ENCODE results near the gene PFKP.
A peak's percentile ranks its signal among the peaks of the same experiment; 100 is the strongest.

The PFKP gene

DNA sequence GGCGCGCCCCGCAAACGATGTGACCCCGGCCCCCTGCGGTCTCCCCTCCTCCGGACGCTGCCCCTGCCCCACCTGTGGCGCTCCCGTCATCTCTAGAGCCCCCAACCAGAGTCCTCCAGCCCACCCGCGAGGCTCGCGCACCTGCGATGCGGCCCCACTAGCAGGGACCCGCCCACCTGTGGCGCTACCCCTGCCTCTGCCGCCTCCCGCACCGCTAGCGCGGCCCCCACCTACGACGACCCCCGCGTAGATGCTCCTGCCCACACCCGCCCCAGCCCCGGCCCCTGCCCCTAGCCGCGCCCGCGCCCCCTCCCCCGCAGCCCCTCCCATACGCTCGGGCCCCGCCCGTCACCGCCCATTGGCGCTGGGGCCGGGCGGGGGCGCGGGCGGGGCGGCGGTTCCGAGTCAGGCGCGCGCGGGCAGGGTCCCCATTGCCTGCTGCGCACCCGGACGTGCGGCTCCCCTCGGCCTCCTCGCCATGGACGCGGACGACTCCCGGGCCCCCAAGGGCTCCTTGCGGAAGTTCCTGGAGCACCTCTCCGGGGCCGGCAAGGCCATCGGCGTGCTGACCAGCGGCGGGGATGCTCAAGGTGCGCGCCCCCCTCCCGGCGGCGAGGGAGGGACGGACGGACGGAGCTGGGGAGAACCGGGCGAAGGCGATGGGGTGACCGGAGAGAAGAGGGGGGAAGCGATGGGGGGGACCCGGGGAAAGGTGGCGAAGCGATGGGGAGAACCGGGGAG, at the start of gene PFKP:
PFKP (plus strand) TSS at position 431 of the 741 bp plus-strand sequence; CDS start at position 479, 48 bp downstream.
- peak; percentile 72 to 77 for DNase-seq

DNA sequence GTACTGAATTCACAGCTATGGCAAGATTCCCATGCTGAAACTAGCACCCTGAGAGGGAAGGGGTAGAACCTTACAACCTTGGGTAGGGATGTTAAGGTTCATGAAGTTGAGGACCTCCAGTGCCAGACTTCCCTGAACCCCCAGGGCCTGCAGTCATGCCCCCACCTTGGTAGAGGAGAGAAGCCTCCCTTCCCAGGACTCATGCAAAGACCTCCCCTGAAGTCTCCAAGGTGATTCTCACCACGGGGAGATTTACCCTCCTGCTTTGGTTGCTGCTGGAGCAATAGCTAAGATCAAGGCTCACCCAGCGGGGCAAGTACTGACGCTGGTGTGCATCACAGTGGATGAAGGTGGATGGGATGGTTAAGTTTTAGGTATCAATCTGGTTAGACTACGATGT, 49.1 kb upstream of the PFKP start:
- DNase-seq, result no peak

DNA sequence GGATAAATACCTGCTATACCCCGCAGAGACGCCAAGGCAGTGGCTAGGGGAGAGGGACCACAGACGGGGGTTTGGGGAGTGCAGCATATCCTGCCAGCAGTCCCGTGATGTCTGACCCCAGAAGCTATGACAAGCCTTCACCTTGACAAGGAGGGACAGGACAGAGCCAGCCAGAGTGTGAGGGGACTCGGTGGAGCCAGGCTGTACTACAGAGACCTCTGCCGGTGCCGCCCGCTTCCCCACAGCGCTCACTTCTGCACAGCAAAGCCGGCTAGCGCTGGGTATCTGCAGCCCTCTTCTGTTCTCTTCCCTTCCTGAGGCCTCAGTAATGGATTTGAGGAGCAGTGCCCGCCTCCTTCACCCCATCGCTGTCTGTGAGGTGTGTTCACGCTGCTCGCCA, 47.0 kb upstream of the PFKP start:
- DNase-seq, result no peak

DNA sequence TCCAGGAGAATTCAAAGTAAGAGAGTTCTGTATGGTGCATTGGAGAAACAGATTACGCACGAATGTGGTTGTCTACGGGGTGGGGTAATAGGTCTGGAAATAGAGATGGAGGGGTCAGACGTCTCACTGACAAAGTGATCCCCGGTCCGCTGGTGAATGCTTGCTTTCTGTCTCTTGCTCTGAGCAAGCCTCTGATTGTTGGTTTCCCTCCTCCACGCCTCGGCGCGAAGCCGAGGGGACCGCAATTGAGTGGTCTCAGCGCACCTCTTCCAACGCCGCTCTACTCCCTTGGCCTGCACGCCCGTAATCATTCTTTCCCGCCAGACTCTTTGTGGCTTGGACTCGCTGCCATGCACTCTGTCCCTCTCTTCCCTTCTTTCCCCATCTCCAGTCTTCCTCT, 46.5 kb upstream of the PFKP start:
- no peak for DNase-seq

DNA sequence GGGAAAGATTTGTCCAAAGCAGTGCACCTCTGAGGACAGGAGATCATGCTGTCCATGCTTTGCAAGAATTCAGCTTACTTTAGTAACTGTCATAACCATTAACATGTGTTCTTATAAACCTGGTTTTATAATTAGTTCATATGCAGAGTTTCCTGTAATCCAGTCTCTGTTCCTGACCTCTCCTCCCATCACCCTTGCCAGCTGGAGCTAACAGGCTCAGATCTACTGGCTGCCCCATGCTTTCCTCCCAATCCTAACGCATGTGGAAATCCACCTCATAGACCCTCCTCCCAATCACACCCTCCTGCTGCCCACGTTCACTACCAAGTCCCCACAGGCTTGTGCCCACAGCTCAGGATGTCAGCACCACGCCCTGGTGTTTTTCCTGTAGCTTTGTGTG, 45.3 kb upstream of the PFKP start:
- no peak for DNase-seq

DNA sequence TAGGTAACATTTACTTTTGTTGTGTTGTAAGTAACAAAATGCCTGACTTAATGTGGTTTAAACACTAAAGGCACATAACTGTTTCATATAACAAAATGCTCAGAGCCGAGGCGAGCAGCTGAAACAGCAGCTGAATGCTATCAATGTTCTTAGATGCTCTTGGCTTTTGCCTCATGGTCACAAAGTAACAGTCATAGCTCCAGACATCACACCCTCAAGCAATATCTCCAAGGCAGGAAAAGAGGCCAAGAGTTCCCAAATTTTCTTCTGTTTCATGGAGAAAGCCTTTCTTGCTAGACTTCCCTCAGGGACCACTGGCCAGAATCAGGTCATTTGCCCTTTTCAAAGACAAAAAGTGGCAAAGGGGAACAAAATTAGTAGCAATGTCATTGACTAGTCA, 43.5 kb upstream of the PFKP start:
- DNase-seq, result no peak

DNA sequence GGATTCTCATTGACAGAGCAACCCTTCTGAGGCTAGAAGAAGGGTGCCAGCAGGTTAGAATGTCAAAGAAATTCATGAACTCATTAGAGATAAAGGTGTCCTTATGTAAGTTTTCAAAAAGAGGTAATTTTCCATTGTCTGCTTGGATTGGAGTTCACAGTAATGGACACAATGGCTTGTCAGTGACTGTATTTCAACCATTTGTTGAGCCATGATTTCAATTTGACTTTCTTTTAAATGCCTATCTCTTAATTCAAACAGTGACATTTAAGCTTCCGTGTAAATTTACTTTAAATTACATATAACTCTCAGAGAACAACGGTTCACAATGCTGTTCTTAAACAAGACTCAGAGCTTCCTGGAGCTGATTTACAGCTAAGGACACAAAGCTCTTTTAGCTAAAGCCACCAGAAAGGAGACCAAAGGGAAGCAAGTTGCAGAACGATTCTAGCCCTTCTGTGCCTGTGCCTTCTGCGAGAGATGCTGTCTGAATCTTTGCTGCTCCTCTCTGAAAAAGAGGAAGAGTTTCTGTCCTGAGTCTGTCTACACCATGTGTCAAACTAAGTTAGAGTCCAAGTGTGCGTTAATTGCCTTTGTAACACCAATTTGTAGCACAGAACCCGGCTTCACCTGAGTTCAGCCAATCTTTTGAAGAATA, 42.2 kb upstream of the PFKP start:
- DNase-seq, result no peak

DNA sequence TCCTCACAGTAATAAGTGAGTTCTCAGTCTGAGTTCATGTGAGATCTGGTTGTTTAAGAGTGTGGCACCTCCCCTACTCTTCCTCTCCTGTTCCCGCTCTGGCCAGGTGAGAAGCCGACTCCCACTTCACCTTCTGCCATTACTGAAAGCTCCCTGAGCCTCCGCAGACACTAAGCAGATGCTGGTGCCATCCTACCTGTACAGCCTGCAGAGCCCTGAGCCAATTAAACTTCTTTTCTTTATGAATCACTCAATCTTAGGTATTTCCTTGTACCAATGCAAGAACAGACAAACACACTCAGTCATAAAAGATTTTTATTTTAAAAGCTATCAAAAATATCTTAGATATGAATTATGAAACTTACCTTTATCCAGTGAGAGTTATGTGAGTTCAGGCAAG, 39.5 kb upstream of the PFKP start:
- DNase-seq, result no peak

DNA sequence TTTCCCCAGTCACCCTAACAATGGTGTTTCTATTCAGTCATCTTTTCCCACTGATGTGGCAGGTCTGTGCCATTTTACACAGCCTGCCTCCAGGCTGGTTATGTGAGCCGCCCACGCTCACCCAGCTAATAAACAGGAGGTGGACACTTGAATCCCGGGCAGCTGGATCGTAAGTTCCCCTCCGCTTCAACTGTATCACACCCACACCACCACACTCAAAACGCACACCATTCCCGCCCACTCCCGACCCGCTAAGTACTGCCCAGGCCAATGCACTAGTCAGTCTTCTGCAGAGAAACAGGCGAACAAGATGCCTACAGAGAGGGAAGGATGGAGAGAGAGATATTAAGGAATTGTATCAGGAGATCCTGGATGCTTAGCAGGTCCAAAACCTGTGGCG, 38.9 kb upstream of the PFKP start:
- no peak for DNase-seq

DNA sequence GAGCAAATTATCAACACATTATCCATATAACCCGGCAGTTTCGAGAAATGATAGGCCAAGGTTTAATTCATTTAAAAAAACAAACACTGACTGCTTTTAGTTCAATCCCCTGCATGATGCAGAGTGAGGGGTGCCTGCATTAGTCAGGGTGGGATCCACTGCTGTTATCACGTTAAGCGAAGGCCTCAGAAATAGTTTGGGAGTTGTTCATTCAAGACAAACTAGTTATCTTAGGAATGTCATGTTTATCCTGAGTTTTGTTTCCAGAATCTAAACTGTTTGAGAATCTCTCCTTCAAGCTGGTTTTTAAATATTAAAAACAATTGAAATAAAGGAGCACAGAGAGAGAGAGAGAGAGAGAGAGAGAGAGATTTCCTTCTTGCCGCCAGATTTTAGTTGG, 36.6 kb upstream of the PFKP start:
- DNase-seq, result no peak

DNA sequence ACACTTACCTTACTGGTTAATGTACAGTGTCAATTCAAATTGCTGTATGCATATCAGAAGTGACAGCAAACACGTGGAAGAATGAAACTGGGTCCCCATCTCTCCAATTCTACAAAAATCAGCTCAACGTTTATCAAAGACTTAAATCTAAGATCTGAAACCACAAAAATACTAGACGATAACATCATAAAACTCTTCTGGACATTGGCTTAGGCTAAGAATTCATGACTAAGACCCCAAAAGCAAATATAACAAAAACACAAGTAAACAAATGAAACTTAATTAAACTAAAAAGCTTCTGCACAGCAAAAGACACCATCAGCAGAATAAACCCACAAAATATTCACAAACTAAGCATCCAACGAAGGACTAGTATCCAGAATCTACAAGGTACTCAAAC, 35.9 kb upstream of the PFKP start:
- no peak for DNase-seq

DNA sequence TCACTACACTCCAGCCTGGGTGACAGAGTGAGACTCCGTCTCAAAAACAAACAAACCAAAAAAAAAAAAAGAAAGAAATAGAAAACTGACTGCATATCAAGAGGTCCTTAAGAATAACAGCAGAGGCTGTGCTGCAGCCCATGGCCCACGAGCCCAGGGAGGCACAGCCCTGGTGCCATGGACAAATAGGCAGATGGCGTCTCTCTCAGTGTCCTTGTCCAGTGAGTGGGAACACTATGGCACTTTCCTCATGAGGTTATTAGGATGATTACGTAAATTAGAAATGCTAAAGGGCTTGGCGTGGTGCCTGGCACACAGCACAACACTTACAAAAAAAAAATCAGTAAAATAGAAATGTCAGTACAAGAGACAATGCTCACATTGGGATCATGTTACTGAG, 33.4 kb upstream of the PFKP start:
- DNase-seq, result no peak

DNA sequence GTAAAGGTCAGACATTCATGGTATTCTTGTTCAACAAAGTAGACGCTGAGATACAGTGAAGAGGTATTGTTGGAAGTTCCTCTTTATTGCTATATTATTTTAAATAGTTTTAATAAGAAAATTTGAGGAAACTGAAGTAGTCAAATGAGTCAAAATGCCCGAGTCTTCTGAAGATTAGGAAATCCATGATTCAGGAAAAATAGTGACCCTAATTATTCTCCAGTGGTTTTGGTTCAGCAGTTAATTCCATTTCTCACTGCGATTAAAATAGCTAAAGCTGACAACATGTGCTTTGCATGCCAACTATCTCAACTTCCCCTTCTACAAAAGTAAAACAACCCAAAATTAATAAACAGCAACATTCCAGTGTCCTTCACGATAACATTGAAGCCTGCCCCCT, 32.7 kb upstream of the PFKP start:
- DNase-seq, result no peak

DNA sequence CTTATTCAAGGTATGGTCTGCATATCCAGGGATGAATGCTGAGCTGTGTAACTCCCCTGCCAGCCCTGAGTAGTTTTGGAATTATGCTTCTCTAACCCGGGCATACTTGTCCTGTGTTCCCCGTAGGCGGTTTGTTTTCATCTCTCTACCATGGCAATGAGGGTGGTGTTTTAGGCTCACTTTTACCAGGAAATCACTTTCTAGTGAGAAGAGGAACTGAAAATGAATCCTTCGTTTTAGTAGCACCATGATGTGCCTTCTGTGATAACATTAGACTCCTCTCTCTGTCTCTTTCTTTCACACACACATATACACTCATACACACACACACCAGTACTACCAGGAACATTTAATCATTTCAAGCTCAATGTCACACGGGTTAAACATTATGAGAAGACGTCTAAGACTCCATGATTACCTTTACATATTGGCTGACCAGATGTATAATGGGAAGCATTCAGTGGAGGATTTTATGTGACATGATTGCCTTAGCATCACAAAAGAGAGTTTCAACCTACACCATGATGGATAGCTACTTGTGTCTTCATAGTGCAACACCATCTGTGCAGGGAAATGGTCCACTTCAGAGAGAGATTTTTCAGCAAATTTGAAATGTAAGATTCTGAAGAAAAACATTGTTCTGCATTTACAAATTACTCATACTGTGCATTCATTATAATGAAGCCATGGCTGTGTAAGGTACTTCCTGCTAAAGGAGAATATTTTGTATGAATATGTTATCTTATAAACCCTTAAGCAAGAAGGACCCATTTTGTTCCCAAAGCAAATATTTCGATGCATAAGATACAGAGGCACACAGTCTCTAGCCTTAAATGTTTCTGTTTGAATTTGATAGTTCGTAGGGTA, 31.0 kb upstream of the PFKP start:
- no peak for DNase-seq

DNA sequence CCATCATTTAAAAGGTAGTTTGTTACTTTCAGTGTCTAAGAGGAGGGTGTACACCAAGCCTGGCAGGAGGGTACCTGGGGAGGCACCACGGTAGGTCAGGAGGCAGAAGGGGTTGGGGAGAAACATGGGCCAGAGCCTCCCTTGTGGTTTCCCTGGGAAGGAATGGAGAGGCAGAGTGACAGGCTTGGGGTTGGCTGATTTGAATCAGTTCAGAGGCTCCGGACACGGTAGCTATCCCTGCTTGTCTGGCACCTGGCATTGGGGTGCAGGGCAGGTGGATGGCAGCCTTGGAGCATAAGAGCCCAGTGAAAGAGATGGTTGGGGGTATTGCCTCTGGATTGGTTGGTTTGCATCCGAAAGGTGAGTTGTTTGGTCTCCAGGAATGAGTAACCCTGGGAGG, 30.2 kb upstream of the PFKP start:
- no peak for DNase-seq

DNA sequence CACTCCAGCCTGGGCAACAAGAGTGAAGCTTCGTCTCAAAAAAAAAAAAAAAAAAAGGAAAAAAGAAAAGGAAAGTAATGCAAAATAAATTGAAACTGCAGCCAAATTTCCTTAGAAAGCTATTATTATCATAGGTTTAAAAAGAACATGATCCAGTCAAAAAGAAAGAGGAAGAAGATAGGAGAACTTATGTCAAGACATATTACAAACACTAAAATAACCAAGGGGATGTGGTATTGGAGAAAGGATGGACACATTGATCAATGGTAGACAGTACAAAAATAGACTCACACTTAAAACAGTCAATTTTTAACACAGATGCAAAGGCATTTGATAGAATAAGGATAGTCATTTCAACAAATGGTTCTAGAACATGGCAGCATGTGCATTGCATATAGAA, 27.3 kb upstream of the PFKP start:
- no peak for DNase-seq

DNA sequence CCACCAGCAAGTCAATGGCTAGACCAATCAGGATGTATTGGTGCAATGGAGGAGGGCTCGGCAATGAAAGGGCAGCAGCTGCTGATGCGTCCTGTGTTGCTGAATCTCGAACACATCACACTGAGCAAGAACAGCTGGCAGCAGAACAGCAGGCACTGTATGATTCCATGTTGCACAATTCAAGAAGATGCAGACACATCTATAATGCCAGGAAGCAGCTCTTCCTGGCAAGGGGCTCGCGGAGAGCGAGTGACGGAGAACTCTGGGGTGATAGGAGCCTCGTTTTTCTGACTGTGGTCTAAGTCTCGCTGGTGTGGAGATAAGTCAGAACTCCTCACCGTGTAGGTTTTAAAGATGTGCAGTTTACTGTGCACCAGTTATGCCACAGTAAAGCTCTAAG, 24.8 kb upstream of the PFKP start:
- DNase-seq, result no peak

DNA sequence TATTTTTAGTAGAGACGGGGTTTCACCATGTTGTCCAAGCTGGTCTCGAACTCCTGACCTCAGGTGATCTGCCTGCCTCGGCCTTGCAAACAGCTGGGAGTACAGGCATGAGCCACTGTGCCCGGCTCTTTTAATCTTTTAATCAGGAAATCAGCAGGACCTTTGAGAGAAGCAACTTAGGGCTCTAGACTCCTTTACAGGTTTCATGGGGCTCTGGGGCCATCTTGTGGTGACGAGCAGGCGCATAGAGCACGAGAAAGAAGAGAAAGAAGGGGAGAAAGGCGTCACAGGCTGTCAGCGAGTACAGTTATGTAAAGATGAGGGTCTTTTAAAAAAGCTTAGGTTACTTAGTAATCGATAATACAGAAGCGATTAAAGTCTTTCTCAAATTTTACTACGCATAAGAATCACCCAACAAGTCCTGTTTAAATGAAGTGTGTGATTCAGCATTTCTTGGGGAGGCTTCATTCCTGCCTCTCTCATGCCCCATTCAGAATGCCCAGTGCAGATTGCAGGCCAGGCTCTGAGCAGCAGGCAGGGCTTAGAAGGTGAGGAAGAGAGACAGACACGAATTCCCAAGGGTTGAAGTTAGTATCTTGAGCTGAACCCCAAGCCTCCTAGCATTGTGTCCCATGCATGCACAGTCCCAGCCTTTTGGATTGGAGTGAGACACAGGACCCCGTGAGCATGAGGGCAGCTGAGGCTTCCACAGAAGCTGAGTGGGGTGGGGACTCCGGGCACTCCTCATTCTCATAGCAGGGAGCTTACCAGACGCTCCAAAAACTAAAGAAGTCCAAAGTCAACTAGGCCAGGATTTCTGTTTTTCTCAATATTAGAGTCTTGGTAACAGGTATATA, 23.6 kb upstream of the PFKP start:
- DNase-seq, result peak; percentile 35 to 45

DNA sequence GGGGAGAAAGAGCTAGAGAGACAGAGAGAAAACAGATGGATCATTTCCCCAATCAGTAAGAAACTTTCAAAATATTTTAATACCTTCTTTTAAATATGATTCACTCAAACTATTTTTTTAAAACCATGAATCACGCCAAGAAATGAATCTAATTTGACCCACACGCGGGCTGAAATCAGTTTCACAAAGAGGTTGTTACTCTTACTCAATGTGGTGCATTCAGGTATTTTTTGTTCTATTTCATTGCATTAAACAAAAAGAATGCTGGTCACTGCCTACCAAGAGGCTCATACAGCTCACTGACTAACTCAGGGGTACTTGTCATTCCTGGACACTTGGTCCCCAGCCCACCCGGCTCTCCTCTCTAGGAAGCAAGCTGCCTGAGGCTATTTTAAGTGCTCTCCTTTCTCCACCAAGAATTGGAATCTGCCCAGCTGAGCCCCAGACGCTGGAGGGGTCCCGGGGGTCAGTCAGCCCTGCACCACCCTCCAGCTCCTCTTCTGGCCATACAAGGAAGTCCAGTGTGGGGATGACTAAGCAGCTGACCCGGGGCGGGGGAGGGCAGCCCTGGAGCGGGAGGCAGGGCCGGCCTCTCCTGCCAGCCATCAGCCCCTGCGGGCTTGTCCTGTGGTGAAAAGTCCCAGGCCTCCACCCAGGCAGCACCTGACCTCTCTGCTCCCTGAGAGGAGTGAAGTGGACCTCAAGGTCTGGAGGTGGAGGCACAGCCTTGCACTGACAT, 21.7 kb upstream of the PFKP start:
- no peak for DNase-seq

DNA sequence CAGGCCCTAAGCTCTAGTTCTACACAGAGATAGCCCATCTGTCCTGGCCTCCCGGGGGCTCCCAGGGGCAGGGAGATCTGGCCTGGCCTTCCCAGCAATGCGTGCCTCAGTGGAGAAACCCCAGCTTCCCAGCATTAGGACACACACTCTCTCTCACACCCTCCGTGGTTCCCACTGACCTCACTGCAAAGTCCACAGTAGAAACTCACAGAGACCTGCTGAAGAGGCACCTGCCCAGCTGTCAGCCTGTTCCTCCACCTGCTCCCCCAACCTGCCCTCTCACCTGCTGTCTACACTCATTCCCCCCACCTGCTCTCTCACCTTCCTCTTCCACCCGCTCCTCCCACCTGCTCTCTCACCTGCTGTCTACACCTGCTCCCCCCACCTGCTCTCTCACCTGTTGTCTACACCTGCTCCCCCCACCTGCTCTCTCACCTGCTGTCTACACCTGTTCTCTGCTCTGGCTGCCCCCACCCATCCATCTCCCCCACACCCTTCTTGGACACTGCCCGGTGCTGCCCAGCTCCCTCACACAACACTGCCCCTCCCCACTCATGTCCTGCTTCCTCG, 21.1 kb upstream of the PFKP start:
- no peak for DNase-seq

DNA sequence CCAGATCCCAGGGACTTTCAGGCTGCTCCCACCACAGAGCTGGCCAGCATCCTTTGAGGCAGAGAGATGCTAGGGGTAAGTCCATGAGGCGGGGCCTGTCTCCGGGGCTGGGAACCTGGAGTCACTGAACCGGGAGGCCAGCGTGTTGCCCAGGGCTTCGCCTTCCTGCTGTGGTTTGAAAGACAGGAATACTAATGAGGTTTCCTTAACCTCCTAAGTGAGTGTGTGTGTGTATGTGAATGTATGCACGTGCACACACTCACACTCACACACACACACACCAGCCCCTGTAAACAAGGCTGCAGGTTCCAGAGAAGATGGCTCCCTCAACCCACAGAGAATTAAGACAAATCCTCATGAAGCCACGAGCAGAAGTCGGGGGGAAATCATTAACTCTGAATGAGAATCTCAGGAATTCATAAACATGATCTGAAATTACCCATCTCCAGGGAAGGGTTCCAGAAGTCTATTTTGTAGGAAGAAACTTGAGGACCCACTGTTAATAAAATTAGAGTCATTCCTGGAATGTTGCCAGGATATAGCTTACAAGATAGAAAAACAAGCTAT, 20.3 kb upstream of the PFKP start:
- no peak for DNase-seq

DNA sequence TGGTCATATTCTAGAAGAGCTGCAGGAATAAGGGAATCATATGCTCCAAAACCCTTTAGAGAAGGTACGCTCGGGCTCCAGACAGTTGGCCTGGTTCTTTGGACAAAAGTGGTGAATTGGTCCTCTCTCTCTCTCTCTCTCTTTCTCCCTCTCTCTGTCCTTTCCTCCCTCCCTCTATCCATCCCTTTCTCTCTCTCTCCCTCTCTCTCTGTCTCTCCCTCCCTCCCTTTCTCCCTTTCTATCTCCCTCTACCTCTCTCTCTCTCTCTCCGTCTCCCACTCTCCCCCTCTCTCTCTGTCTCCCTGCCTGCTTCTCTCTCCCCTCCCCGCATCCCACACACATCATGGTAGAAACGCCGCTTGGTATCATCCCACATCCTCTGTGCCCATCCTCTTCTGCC, 19.8 kb upstream of the PFKP start:
- DNase-seq, result no peak

All from activated CD4-positive, alpha-beta T cell treated with anti-CD3 and anti-CD28 coated beads for 4 hours (primary cell).